Upper lobe of left lung (tissue), 6 donors: ENCODE measurements around the gene STAC. TPM values are rescaled to one million over a fixed set of nuclear protein-coding genes. Genes with fewer than 3 reads are reported as not detected.
A peak's percentile ranks its signal among the peaks of the same experiment; 100 is the strongest.

Source experiments
- ATAC-seq, 2 donors: fragments of 200-7000 bp; cut with Tn5 transposase; one replicate each; pipeline ENCODE4 v1.9.1; 2022; ENCODE audit warnings: mild to moderate bottlenecking in 2 of 2, moderate library complexity in 2 of 2; ENCODE audit not compliant: low FRiP score in 2 of 2
- DNase-seq, 2 donors: peaks; one replicate each; pipeline ENCODE4 v3.0.0-alpha.2; 2019 to 2020
- H3K27ac ChIP-seq, 4 donors: fragments of 200-600 bp; sonication (generic); one replicate each; pipeline ENCODE4 v1.5.1; 2016 to 2019
- H3K27me3 ChIP-seq, 4 donors: fragments of 200-600 bp; sonication (generic); one replicate each; pipeline ENCODE4 v1.5.1; 2017 to 2019
- H3K36me3 ChIP-seq, 4 donors: fragments of 200-600 bp; sonication (generic); one replicate each; pipeline ENCODE4 v1.5.1; 2016 to 2019
- H3K4me1 ChIP-seq, 4 donors: fragments of 200-600 bp; sonication (generic); one replicate each; pipeline ENCODE4 v1.5.1; 2018 to 2019
- H3K4me3 ChIP-seq, 4 donors: fragments of 200-600 bp; sonication (generic); one replicate each; pipeline ENCODE4 v1.5.1; 2017 to 2019; ENCODE audit warnings: mild to moderate bottlenecking in 2 of 4, moderate library complexity in 1 of 4
- H3K9me3 ChIP-seq, 4 donors: fragments of 200-600 bp; sonication (generic); one replicate each; pipeline ENCODE4 v1.5.1; 2018 to 2019
- EP300 ChIP-seq, 4 donors: sonication (generic); formaldehyde crosslinking; IDR thresholded peaks; one replicate each; pipeline ENCODE4 v1.5.1; 2017; ENCODE audit warnings: antibody characterized with exemption in 4 of 4, control low read depth in 2 of 4
- POLR2A ChIP-seq, 4 donors: fragments of 450-650 bp; IDR thresholded peaks; one replicate each; pipeline ENCODE4 v1.5.1; 2016 to 2017; ENCODE audit warnings: antibody characterized with exemption in 4 of 4, mild to moderate bottlenecking in 2 of 4
- POLR2AphosphoS5 ChIP-seq, 2 donors: sonication (generic); formaldehyde crosslinking; IDR thresholded peaks; one replicate each; pipeline ENCODE4 v1.5.1; 2017; ENCODE audit warnings: antibody characterized with exemption in 2 of 2
- WGBS, 2 donors: methylation state at CpG; one replicate each; pipeline ENCODE4 v1.1.5; 2017 to 2018; 5-methylcytosine and 5-hydroxymethylcytosine counted together
- total RNA-seq, 6 donors: library from RNA; depleted of rRNA in 4 of 6; stranded (reverse); fragments of >200 nt in 4 of 6; gene quantifications; one replicate each; pipeline versions ENCODE4 v1.1.0 to v1.2.1, GENCODE V29; 2016 to 2021
- TF ChIP-seq, protein P1 (sequence below), 6 experiments: fragments of 450-650 bp in 4 of 6; fragments of 200-600 bp in 2 of 6; sonication (generic) in 2 of 6; IDR thresholded peaks; one replicate each; pipeline ENCODE4 v1.5.1; 2016 to 2019; ENCODE audit warnings: antibody characterized with exemption in 6 of 6
- donor health status: DM: no; HTN: no; CAD: no; lungs with moderate emphysema.
- donor health status: DM: no; HTN: yes; CAD: no; lungs with severe emphysema.

Gene STAC
- total RNA-seq, 6 donors from 2014 or later: 11.5 to 31.2 (median 23.5) TPM

DNA sequence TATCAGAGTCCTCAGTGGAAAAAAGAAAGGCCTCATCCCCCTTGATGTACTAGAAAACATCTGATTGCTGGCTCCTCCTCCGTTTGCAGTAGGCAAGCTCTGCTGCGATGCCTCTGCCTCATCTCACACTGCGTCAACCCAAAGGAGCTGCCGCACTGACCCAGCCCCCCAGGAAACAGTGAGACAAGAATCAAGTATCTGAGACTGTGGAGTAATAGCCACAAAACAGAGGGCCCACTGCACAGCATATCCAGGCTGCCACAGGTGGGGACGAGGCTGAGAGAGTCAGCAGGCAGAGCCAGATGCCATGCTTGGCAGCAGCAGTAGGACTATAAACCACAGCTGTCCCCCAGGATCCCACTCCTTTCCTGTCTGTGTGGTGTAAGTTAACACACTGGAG lies 165.9 kb downstream of the STAC start:
- H3K9me3 ChIP-seq: peaks cover 0 to 13% (median 3%) of the 10 kb centered on the region in 4 donors
- no peaks in the 10 kb centered on the region for H3K36me3 ChIP-seq
- DNase-seq (peak in 1 of 2 donors; percentile 0), ATAC-seq (peak in 1 of 2 donors; percentile 39)
- H3K27me3 ChIP-seq: no peaks in the 10 kb centered on the region
- H3K27ac ChIP-seq: no peak overlapping the region
- TF ChIP-seq, protein P1, sequence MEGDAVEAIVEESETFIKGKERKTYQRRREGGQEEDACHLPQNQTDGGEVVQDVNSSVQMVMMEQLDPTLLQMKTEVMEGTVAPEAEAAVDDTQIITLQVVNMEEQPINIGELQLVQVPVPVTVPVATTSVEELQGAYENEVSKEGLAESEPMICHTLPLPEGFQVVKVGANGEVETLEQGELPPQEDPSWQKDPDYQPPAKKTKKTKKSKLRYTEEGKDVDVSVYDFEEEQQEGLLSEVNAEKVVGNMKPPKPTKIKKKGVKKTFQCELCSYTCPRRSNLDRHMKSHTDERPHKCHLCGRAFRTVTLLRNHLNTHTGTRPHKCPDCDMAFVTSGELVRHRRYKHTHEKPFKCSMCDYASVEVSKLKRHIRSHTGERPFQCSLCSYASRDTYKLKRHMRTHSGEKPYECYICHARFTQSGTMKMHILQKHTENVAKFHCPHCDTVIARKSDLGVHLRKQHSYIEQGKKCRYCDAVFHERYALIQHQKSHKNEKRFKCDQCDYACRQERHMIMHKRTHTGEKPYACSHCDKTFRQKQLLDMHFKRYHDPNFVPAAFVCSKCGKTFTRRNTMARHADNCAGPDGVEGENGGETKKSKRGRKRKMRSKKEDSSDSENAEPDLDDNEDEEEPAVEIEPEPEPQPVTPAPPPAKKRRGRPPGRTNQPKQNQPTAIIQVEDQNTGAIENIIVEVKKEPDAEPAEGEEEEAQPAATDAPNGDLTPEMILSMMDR (IDR thresholded peaks at IDR 0.05): no peak
- TF ChIP-seq POLR2AphosphoS5 (IDR thresholded peaks at IDR 0.05) (no peak), POLR2A (IDR thresholded peaks at IDR 0.05) (no peak), EP300 (IDR thresholded peaks at IDR 0.05) (no peak)
- WGBS, 2 donors: 65 to 74% methylated on average over 4 to 5 of the region's 5 CpGs
- H3K4me1 ChIP-seq: no peaks in the 10 kb centered on the region
- H3K4me3 ChIP-seq: no peak overlapping the region

DNA sequence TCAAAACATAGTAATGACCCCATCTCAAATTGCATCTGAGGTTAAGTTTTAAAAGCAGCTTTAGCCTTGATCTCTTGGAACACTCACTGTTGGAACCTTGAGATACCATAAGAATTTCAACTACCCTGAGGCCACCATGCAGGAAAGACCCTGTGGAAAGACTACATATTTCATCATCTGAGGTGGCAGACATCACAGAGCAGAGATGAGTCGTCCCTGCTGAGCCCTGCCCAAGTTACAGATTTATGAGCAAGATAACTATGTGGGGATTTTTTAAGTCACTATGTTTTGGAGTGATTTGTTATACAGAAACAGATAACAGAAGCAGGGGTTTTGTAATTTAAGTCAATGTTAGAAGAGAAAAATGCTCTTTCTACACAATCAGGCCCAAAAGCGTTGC lies 168.4 kb downstream of the STAC start:
- no peaks in the 10 kb centered on the region for H3K36me3 ChIP-seq
- TF ChIP-seq, protein P1 (IDR thresholded peaks at IDR 0.05): no peak
- TF ChIP-seq EP300 (IDR thresholded peaks at IDR 0.05) (no peak), POLR2A (IDR thresholded peaks at IDR 0.05) (no peak)
- DNase-seq (no peak), ATAC-seq (no peak)
- WGBS, 2 donors: 85 to 88% methylated on average over 2 of the region's 2 CpGs
- peaks cover 0 to 13% (median 3%) of the 10 kb centered on the region in 4 donors for H3K9me3 ChIP-seq
- no peak overlapping the region for H3K4me3 ChIP-seq
- H3K27me3 ChIP-seq: no peaks in the 10 kb centered on the region
- no peak overlapping the region for H3K27ac ChIP-seq
- no peaks in the 10 kb centered on the region for H3K4me1 ChIP-seq

- ATAC-seq (no peak), DNase-seq (no peak)
- Histone ChIP-seq H3K9me3 (no peaks in the 10 kb centered on the region), H3K4me3 (no peak overlapping the region), H3K4me1 (peaks cover 0 to 7% (median 0%) of the 10 kb centered on the region in 4 donors), H3K27me3 (no peaks in the 10 kb centered on the region), H3K27ac (no peak overlapping the region), H3K36me3 (no peaks in the 10 kb centered on the region)
- TF ChIP-seq EP300 (IDR thresholded peaks at IDR 0.05) (no peak), POLR2AphosphoS5 (IDR thresholded peaks at IDR 0.05) (no peak), POLR2A (IDR thresholded peaks at IDR 0.05) (no peak)
- TF ChIP-seq, protein P1 (IDR thresholded peaks at IDR 0.05): no peak
- 73 to 80% methylated on average over 2 of the region's 2 CpGs for WGBS, 2 donors
Measured at GRCh38 chr3:36557021-36557707, 176.9 kb downstream of the STAC start.

GRCh38 chr3:36557708-36558421 lies 177.6 kb downstream of the STAC start:
- no peak overlapping the region for H3K27ac ChIP-seq
- no peaks in the 10 kb centered on the region for H3K36me3 ChIP-seq
- TF ChIP-seq, protein P1 (IDR thresholded peaks at IDR 0.05): no peak
- H3K4me3 ChIP-seq: no peak overlapping the region
- H3K9me3 ChIP-seq: no peaks in the 10 kb centered on the region
- DNase-seq: no peak
- H3K4me1 ChIP-seq: peaks cover 0 to 7% (median 0%) of the 10 kb centered on the region in 4 donors
- 57 to 74% methylated on average over 3 to 5 of the region's 5 CpGs for WGBS, 2 donors
- no peaks in the 10 kb centered on the region for H3K27me3 ChIP-seq
- no peak for ATAC-seq
